ENCODE measurements around the gene ZFP36L2. TPM values are rescaled to one million over a fixed set of nuclear protein-coding genes. Genes with fewer than 3 reads are reported as not detected.

ZFP36L2 gene
- total and polyA plus RNA-seq, 9 donors, result 115 to 369 (median 232) TPM

GRCh38 chr2:43194121-43194869, 32.1 kb downstream of the ZFP36L2 start:
- H3K36me3 ChIP-seq, result no peaks in the 10 kb centered on the region
- TF ChIP-seq EP300 (IDR thresholded peaks at IDR 0.05) (no peak), POLR2A (IDR thresholded peaks at IDR 0.05) (no peak)
- TF ChIP-seq, protein P1, sequence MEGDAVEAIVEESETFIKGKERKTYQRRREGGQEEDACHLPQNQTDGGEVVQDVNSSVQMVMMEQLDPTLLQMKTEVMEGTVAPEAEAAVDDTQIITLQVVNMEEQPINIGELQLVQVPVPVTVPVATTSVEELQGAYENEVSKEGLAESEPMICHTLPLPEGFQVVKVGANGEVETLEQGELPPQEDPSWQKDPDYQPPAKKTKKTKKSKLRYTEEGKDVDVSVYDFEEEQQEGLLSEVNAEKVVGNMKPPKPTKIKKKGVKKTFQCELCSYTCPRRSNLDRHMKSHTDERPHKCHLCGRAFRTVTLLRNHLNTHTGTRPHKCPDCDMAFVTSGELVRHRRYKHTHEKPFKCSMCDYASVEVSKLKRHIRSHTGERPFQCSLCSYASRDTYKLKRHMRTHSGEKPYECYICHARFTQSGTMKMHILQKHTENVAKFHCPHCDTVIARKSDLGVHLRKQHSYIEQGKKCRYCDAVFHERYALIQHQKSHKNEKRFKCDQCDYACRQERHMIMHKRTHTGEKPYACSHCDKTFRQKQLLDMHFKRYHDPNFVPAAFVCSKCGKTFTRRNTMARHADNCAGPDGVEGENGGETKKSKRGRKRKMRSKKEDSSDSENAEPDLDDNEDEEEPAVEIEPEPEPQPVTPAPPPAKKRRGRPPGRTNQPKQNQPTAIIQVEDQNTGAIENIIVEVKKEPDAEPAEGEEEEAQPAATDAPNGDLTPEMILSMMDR (IDR thresholded peaks at IDR 0.05), result no peak
- no peak for DNase-seq
- 74 to 79% (median 79%) methylated on average over 13 of the region's 13 CpGs for WGBS, 3 donors
- H3K4me1 ChIP-seq (ENCODE audit: insufficient read depth), result peaks cover 2% of the 10 kb centered on the region
- no peaks in the 10 kb centered on the region for H3K9me3 ChIP-seq
- intact Hi-C loops (cut with DNase I), result no loop called here
- H3K4me3 ChIP-seq, result no peak overlapping the region
- no peak overlapping the region for H3K27ac ChIP-seq
- H3K27me3 ChIP-seq, result no peaks in the 10 kb centered on the region

GRCh38 chr2:43193652-43194120, 32.7 kb downstream of the ZFP36L2 start:
- no peak for DNase-seq
- H3K9me3 ChIP-seq, result no peaks in the 10 kb centered on the region
- no peaks in the 10 kb centered on the region for H3K36me3 ChIP-seq
- TF ChIP-seq, protein P1 (IDR thresholded peaks at IDR 0.05), result no peak
- no peak for TF ChIP-seq POLR2A (IDR thresholded peaks at IDR 0.05)
- TF ChIP-seq EP300 (IDR thresholded peaks at IDR 0.05), result no peak
- H3K27me3 ChIP-seq, result no peaks in the 10 kb centered on the region
- peaks cover 2% of the 10 kb centered on the region for H3K4me1 ChIP-seq (ENCODE audit: insufficient read depth)
- H3K27ac ChIP-seq, result no peak overlapping the region
- WGBS, 3 donors, result 44 to 61% (median 52%) methylated on average over 4 of the region's 4 CpGs
- H3K4me3 ChIP-seq, result no peak overlapping the region
- intact Hi-C loops (cut with DNase I), result no loop called here

- Histone ChIP-seq H3K4me1 (ENCODE audit: insufficient read depth) (peaks cover 2% of the 10 kb centered on the region), H3K27ac (no peak overlapping the region), H3K27me3 (no peaks in the 10 kb centered on the region), H3K4me3 (no peak overlapping the region), H3K36me3 (no peaks in the 10 kb centered on the region), H3K9me3 (no peaks in the 10 kb centered on the region)
- intact Hi-C loops (cut with DNase I), result no loop called here
- WGBS, 3 donors, result 75 to 83% (median 81%) methylated on average over 12 of the region's 12 CpGs
- TF ChIP-seq POLR2A (IDR thresholded peaks at IDR 0.05) (no peak), EP300 (IDR thresholded peaks at IDR 0.05) (no peak)
- TF ChIP-seq, protein P1 (IDR thresholded peaks at IDR 0.05), result no peak
- DNase-seq, result no peak
These were observed 33.4 kb downstream of the ZFP36L2 start for GRCh38 chr2:43192744-43193651.

GRCh38 chr2:43191947-43192516, 34.4 kb downstream of the ZFP36L2 start:
- H3K27ac ChIP-seq, result no peak overlapping the region
- H3K9me3 ChIP-seq, result no peaks in the 10 kb centered on the region
- no peak overlapping the region for H3K4me3 ChIP-seq
- WGBS, 3 donors, result 74 to 82% (median 79%) methylated on average over 3 of the region's 3 CpGs
- H3K27me3 ChIP-seq, result no peaks in the 10 kb centered on the region
- H3K4me1 ChIP-seq (ENCODE audit: insufficient read depth), result peaks cover 2% of the 10 kb centered on the region
- TF ChIP-seq EP300 (IDR thresholded peaks at IDR 0.05) (no peak), POLR2A (IDR thresholded peaks at IDR 0.05) (no peak)
- TF ChIP-seq, protein P1 (IDR thresholded peaks at IDR 0.05), result no peak
- no peaks in the 10 kb centered on the region for H3K36me3 ChIP-seq
- intact Hi-C loops (cut with DNase I), result no loop called here
- no peak for DNase-seq
